ENCODE measurements around the gene TGOLN2. TPM values are rescaled to one million over a fixed set of nuclear protein-coding genes. Genes with fewer than 3 reads are reported as not detected.
A peak's percentile ranks its signal among the peaks of the same experiment; 100 is the strongest.
"Not testable (repeated sequence)": the region's sequence is repeated elsewhere in the genome, so short reads cannot be mapped to it uniquely, and the experiment has no call there.

The TGOLN2 gene
- total RNA-seq: 89.6 and 94.1 TPM in 2 replicates

- H3K36me3 Mint-ChIP-seq (ENCODE audit: low read depth): peaks cover 47% of the 10 kb centered on the region
- peak within 1 kb of the TSS; percentile 99 for H3K27ac Mint-ChIP-seq
- DNase-seq: peak; percentile 98
- no peaks in the 10 kb centered on the region for H3K27me3 Mint-ChIP-seq
- intact Hi-C loops (cut with micrococcal nuclease): loop anchor here (1.0 to 5.0 kb wide), 6 partner anchors 26 to 869 kb away; partner anchors contain the start of genes ELMOD3, MAT2A, POLR1A and PTCD3
- H3K9me3 Mint-ChIP-seq: no peaks in the 10 kb centered on the region
- peaks cover 31% of the 10 kb centered on the region for H3K4me1 Mint-ChIP-seq
- H3K4me3 Mint-ChIP-seq: peak within 1 kb of the TSS; percentile 95
Measured at GRCh38 chr2:85327822-85328617, at the start of gene TGOLN2. Gene TGOLN2 (minus strand): TSS chr2:85327989. CDS start chr2:85327962, 27 bp downstream.

GRCh38 chr2:85377083-85377482, 49.3 kb upstream of the TGOLN2 start:
- Mint-ChIP-seq H3K36me3 (ENCODE audit: low read depth) (peaks cover 42% of the 10 kb centered on the region), H3K4me1 (no peaks in the 10 kb centered on the region), H3K9me3 (peaks cover 5% of the 10 kb centered on the region), H3K27ac (no peak overlapping the region), H3K4me3 (no peak overlapping the region), H3K27me3 (no peaks in the 10 kb centered on the region)
- intact Hi-C loops (cut with micrococcal nuclease): no loop called here
- DNase-seq: no peak

GRCh38 chr2:85376291-85377065, 48.7 kb upstream of the TGOLN2 start:
- Mint-ChIP-seq H3K27me3 (no peaks in the 10 kb centered on the region), H3K4me3 (no peak overlapping the region), H3K36me3 (ENCODE audit: low read depth) (peaks cover 41% of the 10 kb centered on the region), H3K27ac (no peak overlapping the region), H3K4me1 (no peaks in the 10 kb centered on the region), H3K9me3 (peaks cover 5% of the 10 kb centered on the region)
- DNase-seq: no peak
- intact Hi-C loops (cut with micrococcal nuclease): no loop called here

DNA sequence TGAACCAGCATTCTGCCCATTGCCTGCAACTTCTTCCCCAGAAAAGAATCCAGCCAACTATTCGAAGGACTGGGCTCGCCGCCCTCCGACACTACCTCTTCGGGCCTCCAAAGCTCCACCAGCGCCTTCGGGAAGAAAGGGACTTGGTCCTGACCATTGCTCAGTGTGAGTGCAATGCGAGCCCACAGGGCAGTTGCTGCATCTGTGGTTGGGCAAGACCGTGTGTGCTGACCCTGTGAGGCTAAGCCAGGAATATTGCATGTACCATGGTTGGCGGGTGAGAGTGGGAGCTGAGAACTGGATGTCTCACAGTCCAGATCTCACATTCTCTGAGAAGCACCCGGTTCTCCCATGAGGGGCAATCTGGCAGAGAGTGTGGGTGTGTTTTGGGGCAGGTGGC, 43.3 kb upstream of the TGOLN2 start:
- H3K27ac Mint-ChIP-seq: no peak overlapping the region
- H3K9me3 Mint-ChIP-seq: no peaks in the 10 kb centered on the region
- intact Hi-C loops (cut with micrococcal nuclease): no loop called here
- no peaks in the 10 kb centered on the region for H3K27me3 Mint-ChIP-seq
- no peaks in the 10 kb centered on the region for H3K4me1 Mint-ChIP-seq
- no peak overlapping the region for H3K4me3 Mint-ChIP-seq
- peaks cover 16% of the 10 kb centered on the region for H3K36me3 Mint-ChIP-seq (ENCODE audit: low read depth)
- DNase-seq: no peak

GRCh38 chr2:85369500-85369899, 41.7 kb upstream of the TGOLN2 start:
- H3K27me3 Mint-ChIP-seq: no peaks in the 10 kb centered on the region
- no peak overlapping the region for H3K4me3 Mint-ChIP-seq
- intact Hi-C loops (cut with micrococcal nuclease): no loop called here
- no peak for DNase-seq
- H3K36me3 Mint-ChIP-seq (ENCODE audit: low read depth): peaks cover 11% of the 10 kb centered on the region
- peaks cover 2% of the 10 kb centered on the region for H3K4me1 Mint-ChIP-seq
- H3K9me3 Mint-ChIP-seq: no peaks in the 10 kb centered on the region
- H3K27ac Mint-ChIP-seq: no peak overlapping the region

DNA sequence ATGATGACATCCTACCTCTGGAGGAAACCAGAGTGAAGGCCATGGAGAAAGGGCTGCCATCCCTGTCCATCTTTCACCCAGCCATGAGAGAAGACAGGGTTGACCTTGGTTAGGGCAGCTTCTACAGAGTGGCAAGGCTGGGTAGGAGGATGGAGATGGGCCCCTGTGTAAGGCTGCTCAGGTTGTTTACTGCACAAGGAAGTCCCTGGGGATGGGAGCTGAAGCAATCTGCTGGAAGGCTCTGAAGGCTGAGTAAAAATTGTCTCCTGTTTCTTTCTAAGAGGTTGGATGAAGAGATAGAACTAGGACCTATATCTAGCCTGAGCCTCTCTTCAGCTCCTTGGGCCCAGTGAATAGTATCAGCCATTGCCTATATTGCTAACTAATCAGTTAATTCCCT, 41.1 kb upstream of the TGOLN2 start:
- Mint-ChIP-seq H3K27ac (no peak overlapping the region), H3K4me3 (no peak overlapping the region), H3K4me1 (peaks cover 2% of the 10 kb centered on the region), H3K9me3 (no peaks in the 10 kb centered on the region), H3K27me3 (no peaks in the 10 kb centered on the region), H3K36me3 (ENCODE audit: low read depth) (peaks cover 9% of the 10 kb centered on the region)
- no peak for DNase-seq
- intact Hi-C loops (cut with micrococcal nuclease): no loop called here

DNA sequence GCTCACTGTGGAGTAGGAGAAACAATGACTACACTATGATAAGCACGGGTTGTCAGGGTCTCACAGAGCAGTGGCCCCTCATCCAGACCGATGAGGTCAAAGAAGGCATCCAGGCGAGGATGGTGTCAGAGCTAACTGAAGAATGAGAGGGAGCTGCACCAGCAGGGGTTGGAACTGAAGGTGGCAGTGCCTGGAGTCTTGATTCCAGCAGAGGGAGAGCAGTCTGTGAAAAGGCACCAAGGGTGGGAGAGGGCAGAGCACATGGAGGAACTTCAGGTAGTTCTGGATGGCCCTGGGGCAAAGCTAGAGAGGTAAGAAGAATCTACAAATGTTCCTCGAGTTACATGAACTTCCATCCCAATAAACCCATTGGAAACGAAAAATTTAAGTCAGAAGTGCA, 39.4 kb upstream of the TGOLN2 start:
- Mint-ChIP-seq H3K9me3 (no peaks in the 10 kb centered on the region), H3K27ac (no peak overlapping the region), H3K27me3 (no peaks in the 10 kb centered on the region), H3K36me3 (ENCODE audit: low read depth) (peaks cover 15% of the 10 kb centered on the region), H3K4me1 (peaks cover 2% of the 10 kb centered on the region), H3K4me3 (no peak overlapping the region)
- no peak for DNase-seq
- intact Hi-C loops (cut with micrococcal nuclease): no loop called here

GRCh38 chr2:85362653-85363387, 35.0 kb upstream of the TGOLN2 start:
- intact Hi-C loops (cut with micrococcal nuclease); H3K27me3 Mint-ChIP-seq; H3K4me3 Mint-ChIP-seq; DNase-seq; H3K9me3 Mint-ChIP-seq; H3K27ac Mint-ChIP-seq; H3K4me1 Mint-ChIP-seq: not testable (repeated sequence)
- H3K36me3 Mint-ChIP-seq (ENCODE audit: low read depth): peaks cover 26% of the 10 kb centered on the region

GRCh38 chr2:85357736-85358135, 29.9 kb upstream of the TGOLN2 start:
- no peak for DNase-seq
- no peaks in the 10 kb centered on the region for H3K9me3 Mint-ChIP-seq
- no peak overlapping the region for H3K4me3 Mint-ChIP-seq
- no peaks in the 10 kb centered on the region for H3K27me3 Mint-ChIP-seq
- no peak overlapping the region for H3K27ac Mint-ChIP-seq
- peaks cover 21% of the 10 kb centered on the region for H3K4me1 Mint-ChIP-seq
- intact Hi-C loops (cut with micrococcal nuclease): no loop called here
- peaks cover 33% of the 10 kb centered on the region for H3K36me3 Mint-ChIP-seq (ENCODE audit: low read depth)

GRCh38 chr2:85356186-85356585, 28.4 kb upstream of the TGOLN2 start:
- Mint-ChIP-seq H3K4me3 (no peak overlapping the region), H3K36me3 (ENCODE audit: low read depth) (peaks cover 26% of the 10 kb centered on the region)
- intact Hi-C loops (cut with micrococcal nuclease): no loop called here

GRCh38 chr2:85355521-85355920, 27.7 kb upstream of the TGOLN2 start:
- intact Hi-C loops (cut with micrococcal nuclease): no loop called here
- peaks cover 26% of the 10 kb centered on the region for H3K4me1 Mint-ChIP-seq
- peak overlapping the region; percentile 94 for H3K4me3 Mint-ChIP-seq
- no peaks in the 10 kb centered on the region for H3K27me3 Mint-ChIP-seq
- no peak for DNase-seq
- H3K9me3 Mint-ChIP-seq: no peaks in the 10 kb centered on the region
- H3K36me3 Mint-ChIP-seq (ENCODE audit: low read depth): peaks cover 30% of the 10 kb centered on the region
- peak overlapping the region; percentile 94 for H3K27ac Mint-ChIP-seq

More at GRCh38 chr2:85356186-85356585, 28.4 kb upstream of the TGOLN2 start:
- Mint-ChIP-seq H3K9me3 (no peaks in the 10 kb centered on the region), H3K27ac (no peak overlapping the region), H3K27me3 (no peaks in the 10 kb centered on the region), H3K4me1 (peaks cover 24% of the 10 kb centered on the region)
- no peak for DNase-seq

- DNase-seq: no peak
- no peaks in the 10 kb centered on the region for H3K9me3 Mint-ChIP-seq
- H3K27me3 Mint-ChIP-seq: no peaks in the 10 kb centered on the region
- H3K4me3 Mint-ChIP-seq: peak overlapping the region; percentile 94
- H3K4me1 Mint-ChIP-seq: peaks cover 26% of the 10 kb centered on the region
- peaks cover 32% of the 10 kb centered on the region for H3K36me3 Mint-ChIP-seq (ENCODE audit: low read depth)
- H3K27ac Mint-ChIP-seq: peak overlapping the region; percentile 94
- intact Hi-C loops (cut with micrococcal nuclease): no loop called here
Measured at GRCh38 chr2:85355073-85355410, 27.3 kb upstream of the TGOLN2 start.

- H3K36me3 Mint-ChIP-seq (ENCODE audit: low read depth): peaks cover 33% of the 10 kb centered on the region
- DNase-seq: peak; percentile 99
- peaks cover 26% of the 10 kb centered on the region for H3K4me1 Mint-ChIP-seq
- intact Hi-C loops (cut with micrococcal nuclease): loop anchor here (1.0 kb wide), 4 partner anchors 26 to 207 kb away; partner anchors contain the start of genes GGCX, MAT2A and SH2D6
- H3K27me3 Mint-ChIP-seq: no peaks in the 10 kb centered on the region
- peak within 1 kb of the TSS; percentile 94 for H3K4me3 Mint-ChIP-seq
- H3K27ac Mint-ChIP-seq: peak within 1 kb of the TSS; percentile 94
- no peaks in the 10 kb centered on the region for H3K9me3 Mint-ChIP-seq
Measured at GRCh38 chr2:85354286-85355072, 26.7 kb upstream of the TGOLN2 start, which contains the start of the genes ELMOD3 and RETSAT. Gene ELMOD3 (plus strand): TSS chr2:85354769. CDS start chr2:85357199, 2,430 bp downstream. Gene RETSAT (minus strand): TSS chr2:85354528. CDS start chr2:85354507, 21 bp downstream.
